WI38 (cell line): ENCODE measurements around the gene SLC24A3.

ENCODE experiments used
- H3K4me3 ChIP-seq: 2 replicates; pipeline ENCODE4 v1.5.1; 2011; ENCODE audit warnings: low read depth, mild to moderate bottlenecking, control low read depth, low read length
- CTCF ChIP-seq: IDR thresholded peaks from 2 replicates; pipeline ENCODE4 v1.5.1; 2012; ENCODE audit warnings: low read depth, mild to moderate bottlenecking, control low read depth, low read length

Gene SLC24A3

GRCh38 chr20:19401096-19401495 is 188.7 kb downstream of the SLC24A3 start:
- no peak for TF ChIP-seq CTCF

GRCh38 chr20:19403549-19403948 is 191.1 kb downstream of the SLC24A3 start:
- H3K4me3 ChIP-seq = no peak overlapping the region
- TF ChIP-seq CTCF = no peak

More at GRCh38 chr20:19401096-19401495, 188.7 kb downstream of the SLC24A3 start:
- H3K4me3 ChIP-seq = no peak overlapping the region

GRCh38 chr20:19404826-19405225 is 192.4 kb downstream of the SLC24A3 start:
- H3K4me3 ChIP-seq = no peak overlapping the region
- TF ChIP-seq CTCF = no peak

GRCh38 chr20:19405958-19406357 is 193.5 kb downstream of the SLC24A3 start:
- no peak overlapping the region for H3K4me3 ChIP-seq
- no peak for TF ChIP-seq CTCF

GRCh38 chr20:19406381-19406780 is 193.9 kb downstream of the SLC24A3 start:
- no peak overlapping the region for H3K4me3 ChIP-seq
- no peak for TF ChIP-seq CTCF

- no peak for TF ChIP-seq CTCF
- H3K4me3 ChIP-seq = no peak overlapping the region
Observed at GRCh38 chr20:19407196-19407595, 194.8 kb downstream of the SLC24A3 start.

GRCh38 chr20:19407736-19408135 is 195.3 kb downstream of the SLC24A3 start:
- TF ChIP-seq CTCF = no peak
- H3K4me3 ChIP-seq = no peak overlapping the region
